Measurements from ENCODE around the gene CASTOR1.

DNA sequence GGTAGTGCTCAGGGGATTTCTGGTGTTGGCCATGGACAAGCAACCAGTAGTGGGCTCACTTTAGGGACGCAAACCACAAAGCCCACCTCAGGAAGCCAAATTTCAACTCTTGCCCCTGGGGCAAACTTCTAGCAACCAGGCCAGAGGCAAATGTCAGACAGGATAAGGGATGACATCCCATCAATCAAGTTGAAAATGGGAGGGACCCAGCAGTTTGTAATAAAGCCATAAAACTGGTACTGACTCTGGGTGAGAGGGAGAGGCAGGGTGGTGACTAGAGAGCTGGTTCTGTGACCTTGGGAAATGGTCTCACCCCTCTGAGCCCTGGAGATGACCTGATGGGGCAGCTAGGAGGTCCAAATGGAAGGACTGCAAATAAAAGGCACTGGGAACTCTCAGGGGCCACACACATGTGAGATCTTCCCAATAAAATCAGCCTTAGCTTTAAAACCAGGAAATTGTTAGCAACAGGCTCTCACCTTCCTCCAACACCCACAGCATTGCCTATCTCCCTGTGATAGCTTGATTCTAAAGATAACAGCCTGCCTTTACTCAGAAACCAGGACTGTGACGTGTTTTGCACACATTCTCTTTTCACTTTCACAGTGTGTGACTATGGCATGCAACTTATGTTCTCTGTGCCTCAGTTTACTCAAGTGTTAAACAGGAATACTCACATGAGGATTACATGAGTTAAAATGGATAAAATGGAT, 43.8 kb upstream of the CASTOR1 start:
- TF ChIP-seq EZH2 (IDR thresholded peaks at IDR 0.05; ENCODE audit: borderline replicate concordance, low read length) (no peak), CTCF (IDR thresholded peaks at IDR 0.05; ENCODE audit: low read length) (no peak)
